NT2/D1 (cell line): ENCODE data around the gene AGBL4.
A peak's percentile ranks its signal among the peaks of the same experiment; 100 is the strongest.

Experiments used
- DNase-seq: peaks from one replicate; pipeline ENCODE4 v3.0.0-alpha.2; 2011; ENCODE audit warnings: low read depth, low spot score
- H3K27me3 ChIP-seq: 2 replicates; pipeline ENCODE4 v1.6.0; 2011; ENCODE audit warnings: mild to moderate bottlenecking; ENCODE audit not compliant: insufficient read length, insufficient read depth
- H3K36me3 ChIP-seq: 2 replicates; pipeline ENCODE4 v1.6.1; 2011; ENCODE audit warnings: mild to moderate bottlenecking, low read length, mixed read lengths; ENCODE audit not compliant: insufficient read depth, insufficient read length
- H3K4me1 ChIP-seq: 2 replicates; pipeline ENCODE4 v1.5.1; 2011; ENCODE audit not compliant: insufficient read depth, insufficient read length
- H3K4me3 ChIP-seq: 2 replicates; pipeline ENCODE4 v1.5.1; 2011; ENCODE audit warnings: low read depth; ENCODE audit not compliant: insufficient read length
- H3K9ac ChIP-seq: 2 replicates; pipeline ENCODE4 v1.6.0; 2011; ENCODE audit warnings: low read depth; ENCODE audit not compliant: insufficient read length
- H3K9me3 ChIP-seq: 2 replicates; pipeline ENCODE4 v1.5.1; 2011; ENCODE audit warnings: mild to moderate bottlenecking, low read length; ENCODE audit not compliant: insufficient read depth
- SUZ12 ChIP-seq: IDR thresholded peaks from 2 replicates; pipeline ENCODE4 v1.6.1; 2011; ENCODE audit not compliant: insufficient read length, insufficient read depth; ENCODE audit errors: extremely low read depth
- YY1 ChIP-seq: IDR thresholded peaks from 2 replicates; pipeline ENCODE4 v1.6.1; 2011; ENCODE audit not compliant: insufficient read length, insufficient read depth
- ZNF274 ChIP-seq: IDR thresholded peaks from 2 replicates; pipeline ENCODE4 v1.6.1; 2011; ENCODE audit warnings: mild to moderate bottlenecking, low read depth, low read length

AGBL4 gene

GRCh38 chr1:48741380-48741779 is 1282.4 kb downstream of the AGBL4 start:
- no peaks in the 10 kb centered on the region for H3K9me3 ChIP-seq
- H3K4me1 ChIP-seq, result no peaks in the 10 kb centered on the region
- H3K9ac ChIP-seq, result no peak overlapping the region
- no peak for TF ChIP-seq ZNF274
- no peak for TF ChIP-seq SUZ12
- TF ChIP-seq YY1, result no peak
- no peak for DNase-seq
- H3K4me3 ChIP-seq, result no peak overlapping the region
- H3K27me3 ChIP-seq, result no peaks in the 10 kb centered on the region
- H3K36me3 ChIP-seq, result no peaks in the 10 kb centered on the region

GRCh38 chr1:48740621-48741020 is 1283.1 kb downstream of the AGBL4 start:
- Histone ChIP-seq H3K27me3 (no peaks in the 10 kb centered on the region), H3K9me3 (no peaks in the 10 kb centered on the region), H3K4me1 (no peaks in the 10 kb centered on the region), H3K36me3 (no peaks in the 10 kb centered on the region), H3K4me3 (no peak overlapping the region), H3K9ac (no peak overlapping the region)
- TF ChIP-seq ZNF274, result no peak
- TF ChIP-seq SUZ12, result no peak
- TF ChIP-seq YY1, result no peak
- no peak for DNase-seq

- no peaks in the 10 kb centered on the region for H3K4me1 ChIP-seq
- TF ChIP-seq YY1 (no peak), SUZ12 (no peak), ZNF274 (no peak)
- H3K27me3 ChIP-seq, result no peaks in the 10 kb centered on the region
- H3K4me3 ChIP-seq, result no peak overlapping the region
- no peak for DNase-seq
- no peak overlapping the region for H3K9ac ChIP-seq
- H3K36me3 ChIP-seq, result peaks cover 6% of the 10 kb centered on the region
- H3K9me3 ChIP-seq, result no peaks in the 10 kb centered on the region
Measured at GRCh38 chr1:48739091-48739490, 1284.7 kb downstream of the AGBL4 start.

- peaks cover 11% of the 10 kb centered on the region for H3K36me3 ChIP-seq
- TF ChIP-seq YY1, result no peak
- TF ChIP-seq ZNF274, result no peak
- TF ChIP-seq SUZ12, result no peak
- H3K4me3 ChIP-seq, result no peak overlapping the region
- H3K9me3 ChIP-seq, result no peaks in the 10 kb centered on the region
- H3K27me3 ChIP-seq, result no peaks in the 10 kb centered on the region
- no peak for DNase-seq
- H3K4me1 ChIP-seq, result no peaks in the 10 kb centered on the region
- H3K9ac ChIP-seq, result no peak overlapping the region
Measured at GRCh38 chr1:48738356-48738755, 1285.4 kb downstream of the AGBL4 start.

GRCh38 chr1:48735796-48736195 is 1288.0 kb downstream of the AGBL4 start:
- DNase-seq, result peak; percentile 48
- Histone ChIP-seq H3K27me3 (no peaks in the 10 kb centered on the region), H3K4me3 (no peak overlapping the region), H3K36me3 (peaks cover 11% of the 10 kb centered on the region), H3K9ac (no peak overlapping the region), H3K9me3 (no peaks in the 10 kb centered on the region), H3K4me1 (no peaks in the 10 kb centered on the region)
- TF ChIP-seq ZNF274 (no peak), SUZ12 (no peak), YY1 (no peak)

- Histone ChIP-seq H3K36me3 (peaks cover 11% of the 10 kb centered on the region), H3K9ac (no peak overlapping the region), H3K27me3 (no peaks in the 10 kb centered on the region), H3K9me3 (no peaks in the 10 kb centered on the region), H3K4me3 (no peak overlapping the region), H3K4me1 (no peaks in the 10 kb centered on the region)
- no peak for DNase-seq
- TF ChIP-seq SUZ12 (no peak), ZNF274 (no peak), YY1 (no peak)
Measured at GRCh38 chr1:48730164-48730910, 1293.4 kb downstream of the AGBL4 start.

- TF ChIP-seq SUZ12 (no peak), YY1 (no peak), ZNF274 (no peak)
- Histone ChIP-seq H3K27me3 (no peaks in the 10 kb centered on the region), H3K9me3 (no peaks in the 10 kb centered on the region), H3K9ac (no peak overlapping the region), H3K36me3 (peaks cover under 1% of the 10 kb centered on the region), H3K4me3 (no peak overlapping the region), H3K4me1 (no peaks in the 10 kb centered on the region)
- DNase-seq, result no peak
Measured at GRCh38 chr1:48728584-48728983, 1295.2 kb downstream of the AGBL4 start.
